Ascending aorta (tissue), 2 donors: ENCODE results near the gene EPX. TPM values are rescaled to one million over a fixed set of nuclear protein-coding genes. Genes with fewer than 3 reads are reported as not detected.

Source experiments
- DNase-seq, 2 donors: peaks; one replicate each; pipeline ENCODE4 v3.0.0-alpha.2; 2019; ENCODE audit warnings: low spot score in 2 of 2
- H3K27ac ChIP-seq, 2 donors: fragments of 200-600 bp; sonication (generic); one replicate each; pipeline ENCODE4 v1.5.1; 2016 to 2017; ENCODE audit warnings: mild to moderate bottlenecking in 1 of 2
- H3K27me3 ChIP-seq: fragments of 200-600 bp; sonication (generic); one replicate; pipeline ENCODE4 v1.5.1; 2017
- H3K36me3 ChIP-seq, 2 donors: fragments of 200-600 bp; sonication (generic); one replicate each; pipeline ENCODE4 v1.5.1; 2016
- H3K4me1 ChIP-seq, 2 donors: fragments of 200-600 bp; sonication (generic); one replicate each; pipeline ENCODE4 v1.5.1; 2016 to 2017; ENCODE audit warnings: mild to moderate bottlenecking in 1 of 2
- H3K4me3 ChIP-seq, 2 donors: fragments of 200-600 bp; sonication (generic); one replicate each; pipeline ENCODE4 v1.5.1; 2016 to 2017; ENCODE audit warnings: mild to moderate bottlenecking in 1 of 2
- H3K9me3 ChIP-seq, 2 donors: fragments of 200-600 bp; sonication (generic); one replicate each; pipeline ENCODE4 v1.5.1; 2016
- CTCF ChIP-seq, 3 experiments: fragments of 200-600 bp in 2 of 3; fragments of 450-650 bp in 1 of 3; sonication (generic) in 2 of 3; IDR thresholded peaks; one replicate each; pipeline ENCODE4 v1.5.1; 2016 to 2019; ENCODE audit warnings: antibody characterized with exemption in 3 of 3, mild to moderate bottlenecking in 1 of 3, moderate library complexity in 1 of 3
- intact Hi-C: fragments of 100-400 bp; cut with DNase I; formaldehyde crosslinking; loops from one replicate; pipeline ENCODE4 v1.15.1; 2023
- total RNA-seq: library from RNA; depleted of rRNA; stranded (reverse); fragments of >200 nt; gene quantifications from one replicate; pipeline ENCODE4 v1.1.0, GENCODE V29; 2016

The EPX gene
- total RNA-seq, 1 donor from 2014 or later = not detected

DNA sequence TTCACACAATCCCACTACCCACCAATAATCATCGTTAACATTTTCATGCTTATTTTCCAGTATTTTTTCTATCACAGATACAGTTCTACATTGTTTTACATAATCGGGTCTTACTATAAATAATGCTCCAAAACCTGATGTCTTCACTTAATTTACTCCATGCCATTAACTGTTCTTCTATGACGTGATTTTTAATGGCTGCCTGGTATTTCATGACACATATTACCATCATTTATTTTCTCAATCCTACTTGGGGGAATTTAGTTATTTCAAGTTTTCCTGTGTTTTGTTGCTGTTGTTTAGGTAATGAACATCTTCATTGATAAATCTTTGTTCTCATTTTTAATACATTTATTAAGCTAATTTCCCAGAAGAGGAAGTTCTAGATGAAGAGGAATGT, 60.6 kb downstream of the EPX start:
- Histone ChIP-seq H3K27ac (no peak overlapping the region), H3K4me3 (no peak overlapping the region), H3K36me3 (no peaks in the 10 kb centered on the region), H3K9me3 (no peaks in the 10 kb centered on the region), H3K27me3 (peaks cover 4% of the 10 kb centered on the region), H3K4me1 (peaks cover 4% of the 10 kb centered on the region in 2 donors)
- DNase-seq = no peak
- intact Hi-C loops = no loop called here
- TF ChIP-seq CTCF (IDR thresholded peaks at IDR 0.05) = no peak

Other genes starting within 250 kb of the EPX start
- gene CUEDC1, start 237.3 kb upstream of the EPX start, total RNA-seq = 76.1 TPM
- gene VEZF1, start 204.5 kb upstream of the EPX start, total RNA-seq = 47.4 TPM
- gene SRSF1, start 185.5 kb upstream of the EPX start, total RNA-seq = 89.4 TPM
- 15.3 TPM for gene DYNLL2, start 109.3 kb upstream of the EPX start, total RNA-seq
- not detected for gene OR4D1, start 44.3 kb upstream of the EPX start, total RNA-seq
- not detected for gene OR4D2, start 25.7 kb upstream of the EPX start, total RNA-seq
- gene MKS1, start 26.5 kb downstream of the EPX start, total RNA-seq = 1.5 TPM
- not detected for gene LPO, start 45.9 kb downstream of the EPX start, total RNA-seq
- gene MPO, start 88.2 kb downstream of the EPX start, total RNA-seq = 1.8 TPM
- 22.4 TPM for gene TSPOAP1, start 136.1 kb downstream of the EPX start, total RNA-seq
- gene SUPT4H1, start 159.5 kb downstream of the EPX start, total RNA-seq = 18.0 TPM
- gene RNF43, start 224.8 kb downstream of the EPX start, total RNA-seq = 0.53 TPM